ENCODE results near the gene PAXX. TPM values are rescaled to one million over a fixed set of nuclear protein-coding genes. Genes with fewer than 3 reads are reported as not detected.

Gene PAXX
- total and polyA plus RNA-seq, 9 of the 15 experiments (the other 6 are each of a cell fraction or from before 2014, with no cell fraction given), result 1.2 to 175 (median 38.5) TPM

- TF ChIP-seq, protein P1, sequence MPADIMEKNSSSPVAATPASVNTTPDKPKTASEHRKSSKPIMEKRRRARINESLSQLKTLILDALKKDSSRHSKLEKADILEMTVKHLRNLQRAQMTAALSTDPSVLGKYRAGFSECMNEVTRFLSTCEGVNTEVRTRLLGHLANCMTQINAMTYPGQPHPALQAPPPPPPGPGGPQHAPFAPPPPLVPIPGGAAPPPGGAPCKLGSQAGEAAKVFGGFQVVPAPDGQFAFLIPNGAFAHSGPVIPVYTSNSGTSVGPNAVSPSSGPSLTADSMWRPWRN (IDR thresholded peaks at IDR 0.05; ENCODE audit: low read depth), result no peak
- TF ChIP-seq, protein P2, sequence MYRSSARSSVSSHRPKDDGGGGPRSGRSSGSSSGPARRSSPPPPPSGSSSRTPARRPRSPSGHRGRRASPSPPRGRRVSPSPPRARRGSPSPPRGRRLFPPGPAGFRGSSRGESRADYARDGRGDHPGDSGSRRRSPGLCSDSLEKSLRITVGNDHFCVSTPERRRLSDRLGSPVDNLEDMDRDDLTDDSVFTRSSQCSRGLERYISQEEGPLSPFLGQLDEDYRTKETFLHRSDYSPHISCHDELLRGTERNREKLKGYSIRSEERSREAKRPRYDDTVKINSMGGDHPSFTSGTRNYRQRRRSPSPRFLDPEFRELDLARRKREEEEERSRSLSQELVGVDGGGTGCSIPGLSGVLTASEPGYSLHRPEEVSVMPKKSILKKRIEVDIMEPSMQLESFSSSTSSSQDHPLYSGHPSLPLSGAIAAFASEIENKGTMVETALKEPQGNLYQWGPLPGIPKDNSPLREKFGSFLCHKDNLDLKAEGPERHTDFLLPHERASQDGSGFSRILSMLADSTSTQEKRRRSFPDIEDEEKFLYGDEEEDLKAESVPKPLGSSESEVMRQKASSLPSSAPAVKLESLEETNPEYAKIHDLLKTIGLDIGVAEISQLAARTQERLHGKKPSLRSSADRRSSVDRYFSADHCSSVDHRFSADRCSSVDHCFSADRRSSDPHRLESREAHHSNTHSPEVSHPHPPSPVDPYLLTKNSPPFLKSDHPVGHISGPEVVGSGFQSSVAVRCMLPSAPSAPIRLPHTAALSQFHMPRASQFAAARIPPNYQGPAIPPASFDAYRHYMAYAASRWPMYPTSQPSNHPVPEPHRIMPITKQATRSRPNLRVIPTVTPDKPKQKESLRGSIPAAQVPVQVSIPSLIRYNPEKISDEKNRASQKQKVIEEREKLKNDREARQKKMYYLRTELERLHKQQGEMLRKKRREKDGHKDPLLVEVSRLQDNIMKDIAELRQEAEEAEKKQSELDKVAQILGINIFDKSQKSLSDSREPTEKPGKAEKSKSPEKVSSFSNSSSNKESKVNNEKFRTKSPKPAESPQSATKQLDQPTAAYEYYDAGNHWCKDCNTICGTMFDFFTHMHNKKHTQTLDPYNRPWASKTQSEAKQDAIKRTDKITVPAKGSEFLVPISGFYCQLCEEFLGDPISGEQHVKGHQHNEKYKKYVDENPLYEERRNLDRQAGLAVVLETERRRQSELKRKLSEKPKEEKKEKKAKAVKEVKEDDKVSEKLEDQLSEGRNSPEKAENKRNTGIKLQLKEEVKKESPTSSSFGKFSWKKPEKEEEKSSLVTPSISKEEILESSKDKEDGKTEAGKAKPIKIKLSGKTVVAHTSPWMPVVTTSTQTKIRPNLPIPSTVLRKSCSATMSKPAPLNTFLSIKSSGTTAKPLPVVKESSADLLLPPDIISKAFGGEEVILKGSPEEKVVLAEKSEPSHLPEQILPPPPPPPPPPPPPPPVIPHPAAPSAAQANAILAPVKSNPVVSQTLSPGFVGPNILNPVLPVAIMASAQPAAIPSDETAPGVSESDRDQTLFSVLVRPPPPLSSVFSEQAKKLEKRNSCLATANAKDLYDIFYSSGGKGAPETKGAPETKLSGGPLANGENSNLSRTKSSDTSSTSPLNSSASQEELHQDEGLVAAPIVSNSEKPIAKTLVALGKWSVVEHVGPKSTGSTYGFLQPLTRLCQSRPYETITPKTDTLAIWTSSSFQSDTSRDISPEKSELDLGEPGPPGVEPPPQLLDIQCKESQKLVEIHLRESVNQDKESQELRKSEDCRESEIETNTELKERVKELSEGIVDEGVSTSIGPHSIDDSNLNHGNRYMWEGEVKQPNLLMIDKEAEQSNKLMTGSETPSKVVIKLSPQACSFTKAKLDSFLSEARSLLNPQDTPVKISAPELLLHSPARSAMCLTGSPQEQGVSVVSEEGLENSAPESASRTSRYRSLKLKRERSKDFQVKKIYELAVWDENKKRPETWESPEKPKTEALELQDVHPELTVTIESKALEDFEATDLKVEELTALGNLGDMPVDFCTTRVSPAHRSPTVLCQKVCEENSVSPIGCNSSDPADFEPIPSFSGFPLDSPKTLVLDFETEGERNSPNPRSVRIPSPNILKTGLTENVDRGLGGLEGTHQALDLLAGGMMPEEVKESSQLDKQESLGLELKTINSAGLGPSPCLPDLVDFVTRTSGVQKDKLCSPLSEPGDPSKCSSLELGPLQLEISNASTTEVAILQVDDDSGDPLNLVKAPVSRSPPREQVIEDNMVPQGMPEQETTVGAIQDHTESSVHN (IDR thresholded peaks at IDR 0.05; ENCODE audit: borderline replicate concordance in 1 of 2, low read depth in 1 of 2), result no peak
- TF ChIP-seq ZNF239 (CRISPR knock-in tag; IDR thresholded peaks at IDR 0.05) (no peak), NFYB (IDR thresholded peaks at IDR 0.05; ENCODE audit: extremely low read depth, insufficient read length) (no peak), ZNF282 (CRISPR knock-in tag; IDR thresholded peaks at IDR 0.05) (no peak)
Observed at GRCh38 chr9:137013571-137013940, 21.3 kb downstream of the PAXX start (continued).

Data from K562 (cell line).